MCF 10A (cell line): ENCODE measurements around the gene HABP4. TPM values are rescaled to one million over a fixed set of nuclear protein-coding genes. Genes with fewer than 3 reads are reported as not detected.

Experiments
- BruUV-seq: library from RNA; stranded (reverse); fragments of 400-500 nt; replicated peaks from 2 replicates; lab custom pipeline; 2021; lab: Mats Ljungman, UMichigan
- CTCF ChIA-PET: fragments of 300-600 bp; sonication (Branson Sonifier 250); formaldehyde crosslinking; extraction: SDS; loops from one replicate; lab custom pipeline; 2021; ENCODE audit warnings: antibody characterized with exemption, inconsistent platforms; lab: Yijun Ruan, JAX
- POLR2A ChIA-PET: fragments of 300-600, 350-650 bp; sonication (Branson Sonifier 250); formaldehyde crosslinking; extraction: SDS; loops from one replicate; lab custom pipeline; 2020; ENCODE audit warnings: antibody characterized with exemption, inconsistent platforms; lab: Yijun Ruan, JAX
- DNase-seq: peaks from one replicate; pipeline ENCODE4 v3.0.0-alpha.2; 2018; ENCODE audit not compliant: unreplicated experiment
- H3K27ac Mint-ChIP-seq: one replicate; pipeline ENCODE4 v1.8.0; 2022; ENCODE audit warnings: mild to moderate bottlenecking, low read depth, mixed read lengths; ENCODE audit not compliant: unreplicated experiment
- H3K27me3 Mint-ChIP-seq: one replicate; pipeline ENCODE4 v1.8.0; 2022; ENCODE audit warnings: mixed read lengths; ENCODE audit not compliant: insufficient read depth, unreplicated experiment
- H3K36me3 Mint-ChIP-seq: one replicate; pipeline ENCODE4 v1.8.0; 2022; ENCODE audit warnings: mild to moderate bottlenecking, moderate library complexity, mixed read lengths; ENCODE audit not compliant: insufficient read depth, unreplicated experiment
- H3K4me1 Mint-ChIP-seq: one replicate; pipeline ENCODE4 v1.8.0; 2022; ENCODE audit warnings: mixed read lengths; ENCODE audit not compliant: insufficient read depth, unreplicated experiment
- H3K4me3 Mint-ChIP-seq: one replicate; pipeline ENCODE4 v1.8.0; 2022; ENCODE audit warnings: mild to moderate bottlenecking, moderate library complexity, mixed read lengths; ENCODE audit not compliant: unreplicated experiment
- H3K9me3 Mint-ChIP-seq: one replicate; pipeline ENCODE4 v1.8.0; 2022; ENCODE audit warnings: mixed read lengths; ENCODE audit not compliant: unreplicated experiment
- intact Hi-C: fragments of 100-400 bp; cut with micrococcal nuclease; formaldehyde crosslinking; loops from 2 replicates; pipeline ENCODE4 v1.14.1; 2022
- total RNA-seq: library from RNA; stranded (reverse); gene quantifications from 2 replicates; pipeline ENCODE4 v1.2.3, GENCODE V29; 2022
- TF ChIP-seq, protein P1 (sequence below): fragments of 200-600 bp; IDR thresholded peaks from one replicate; pipeline ENCODE4 v1.8.0; 2022; ENCODE audit warnings: antibody characterized with exemption, mild to moderate bottlenecking; ENCODE audit not compliant: unreplicated experiment

Gene HABP4
- total RNA-seq, 1 experiment from 2014 or later = 4.3 TPM

DNA sequence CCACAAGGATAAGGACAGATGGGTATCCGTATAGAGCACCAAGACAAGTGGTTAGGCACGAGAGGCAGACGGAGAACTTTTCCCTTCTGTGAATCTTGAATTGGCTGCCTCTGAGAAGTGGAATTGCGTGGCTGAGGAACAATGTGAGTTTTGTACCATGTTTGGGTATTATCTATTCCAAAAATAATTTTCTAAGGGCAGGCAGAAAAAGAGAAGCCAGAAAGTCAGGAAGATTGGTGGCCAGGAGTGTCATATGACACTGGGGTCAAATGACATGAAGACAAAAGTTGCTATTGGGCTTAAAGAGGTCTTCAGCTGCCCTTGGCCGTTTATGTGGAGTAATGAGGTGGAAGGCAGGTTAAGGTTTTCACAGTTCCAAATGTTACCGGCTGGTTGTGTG lies 14.5 kb downstream of the HABP4 start:
- no TSS peak for BruUV-seq
- Mint-ChIP-seq H3K9me3 (no peaks in the 10 kb centered on the region), H3K36me3 (peaks cover 10% of the 10 kb centered on the region), H3K4me1 (no peaks in the 10 kb centered on the region), H3K27me3 (no peaks in the 10 kb centered on the region), H3K27ac (no peak overlapping the region), H3K4me3 (no peak overlapping the region)
- ChIA-PET CTCF (no interaction called here), POLR2A (no interaction called here)
- DNase-seq = no peak
- intact Hi-C loops = no loop called here
- TF ChIP-seq, protein P1, sequence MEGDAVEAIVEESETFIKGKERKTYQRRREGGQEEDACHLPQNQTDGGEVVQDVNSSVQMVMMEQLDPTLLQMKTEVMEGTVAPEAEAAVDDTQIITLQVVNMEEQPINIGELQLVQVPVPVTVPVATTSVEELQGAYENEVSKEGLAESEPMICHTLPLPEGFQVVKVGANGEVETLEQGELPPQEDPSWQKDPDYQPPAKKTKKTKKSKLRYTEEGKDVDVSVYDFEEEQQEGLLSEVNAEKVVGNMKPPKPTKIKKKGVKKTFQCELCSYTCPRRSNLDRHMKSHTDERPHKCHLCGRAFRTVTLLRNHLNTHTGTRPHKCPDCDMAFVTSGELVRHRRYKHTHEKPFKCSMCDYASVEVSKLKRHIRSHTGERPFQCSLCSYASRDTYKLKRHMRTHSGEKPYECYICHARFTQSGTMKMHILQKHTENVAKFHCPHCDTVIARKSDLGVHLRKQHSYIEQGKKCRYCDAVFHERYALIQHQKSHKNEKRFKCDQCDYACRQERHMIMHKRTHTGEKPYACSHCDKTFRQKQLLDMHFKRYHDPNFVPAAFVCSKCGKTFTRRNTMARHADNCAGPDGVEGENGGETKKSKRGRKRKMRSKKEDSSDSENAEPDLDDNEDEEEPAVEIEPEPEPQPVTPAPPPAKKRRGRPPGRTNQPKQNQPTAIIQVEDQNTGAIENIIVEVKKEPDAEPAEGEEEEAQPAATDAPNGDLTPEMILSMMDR = no peak

DNA sequence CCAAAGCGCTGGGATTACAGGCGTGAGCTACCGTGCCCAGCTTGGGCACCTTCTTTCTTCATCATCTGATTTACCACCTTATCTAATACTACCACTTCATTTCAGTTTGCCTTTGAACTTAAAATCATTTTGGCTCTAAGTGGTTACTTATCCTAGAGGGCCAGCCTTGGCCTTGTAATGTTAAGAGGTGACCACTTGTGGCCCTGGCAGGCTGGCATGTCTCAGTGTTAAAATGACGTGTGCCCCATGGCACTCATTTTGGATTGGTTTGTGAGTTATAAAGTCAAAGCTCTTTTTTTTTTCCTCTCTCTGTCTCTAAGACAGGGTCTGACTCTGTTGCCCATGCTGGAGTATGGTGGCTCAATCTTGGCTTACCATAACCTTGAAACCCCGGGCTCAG lies 17.8 kb downstream of the HABP4 start:
- BruUV-seq = no TSS peak
- no peak overlapping the region for H3K4me3 Mint-ChIP-seq

DNA sequence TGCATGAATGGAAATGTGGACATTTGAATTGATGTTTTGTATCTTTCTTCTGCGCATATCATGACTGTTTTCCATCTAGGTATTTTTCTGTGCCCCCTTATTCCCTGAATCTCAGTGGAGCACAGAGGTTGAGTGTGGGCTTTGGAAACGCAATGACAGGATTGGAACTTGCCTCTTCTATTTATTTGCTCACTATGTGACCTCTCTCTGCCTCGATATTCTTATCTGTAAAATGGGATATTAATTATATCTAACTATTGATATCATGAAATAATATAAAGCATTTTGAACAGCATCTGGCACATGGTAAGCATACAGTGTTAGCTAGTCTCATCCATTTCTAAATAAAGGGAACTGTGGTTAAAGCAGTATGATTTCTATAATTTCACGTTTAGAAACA lies 26.0 kb downstream of the HABP4 start:
- H3K4me3 Mint-ChIP-seq = no peak overlapping the region
- ChIA-PET CTCF (no interaction called here), POLR2A (interaction anchor here (1.2 kb wide), 1 partner anchor 27 kb away, joined by 3 read pairs; no protein-coding TSS in a partner anchor)
- TF ChIP-seq, protein P1 = no peak
- no peak for DNase-seq
- H3K27ac Mint-ChIP-seq = no peak overlapping the region
- intact Hi-C loops = no loop called here
- H3K4me1 Mint-ChIP-seq = peaks cover 5% of the 10 kb centered on the region
- H3K9me3 Mint-ChIP-seq = no peaks in the 10 kb centered on the region
- H3K36me3 Mint-ChIP-seq = peaks cover 6% of the 10 kb centered on the region
- no peaks in the 10 kb centered on the region for H3K27me3 Mint-ChIP-seq
- BruUV-seq = no TSS peak

More for the DNA sequence above, 17.8 kb downstream of the HABP4 start:
- no peaks in the 10 kb centered on the region for H3K9me3 Mint-ChIP-seq
- no peak overlapping the region for H3K27ac Mint-ChIP-seq
- POLR2A ChIA-PET = no interaction called here
- TF ChIP-seq, protein P1 = no peak
- H3K36me3 Mint-ChIP-seq = peaks cover 10% of the 10 kb centered on the region
- DNase-seq = no peak
- CTCF ChIA-PET = interaction anchor here (1.1 kb wide), 1 partner anchor 15 kb away, joined by 4 read pairs; no protein-coding TSS in a partner anchor
- H3K27me3 Mint-ChIP-seq = no peaks in the 10 kb centered on the region
- H3K4me1 Mint-ChIP-seq = no peaks in the 10 kb centered on the region
- intact Hi-C loops = no loop called here

DNA sequence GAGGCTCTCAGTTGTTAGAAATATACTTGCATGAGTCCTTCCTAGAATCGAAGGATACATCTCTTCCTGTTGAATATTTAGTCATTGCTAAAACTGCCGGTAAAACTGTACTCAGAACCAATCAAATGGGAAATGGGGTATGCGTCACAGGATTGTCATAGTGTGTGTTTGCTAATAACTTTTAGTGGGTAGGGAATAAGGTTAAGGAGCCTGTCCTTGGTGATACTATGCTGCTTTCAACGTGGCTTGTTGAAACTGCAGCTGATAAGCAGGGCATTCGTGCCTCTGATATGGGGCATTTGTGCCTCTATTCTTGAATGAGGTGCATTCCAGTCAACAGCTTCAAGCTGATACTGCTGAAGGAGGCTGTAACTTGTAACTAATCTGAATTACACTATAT lies 26.6 kb downstream of the HABP4 start:
- no peaks in the 10 kb centered on the region for H3K27me3 Mint-ChIP-seq
- CTCF ChIA-PET = no interaction called here
- no peaks in the 10 kb centered on the region for H3K9me3 Mint-ChIP-seq
- BruUV-seq = no TSS peak
- no peak for DNase-seq
- intact Hi-C loops = no loop called here
- TF ChIP-seq, protein P1 = no peak
- peaks cover 6% of the 10 kb centered on the region for H3K36me3 Mint-ChIP-seq
- no peak overlapping the region for H3K4me3 Mint-ChIP-seq
- H3K27ac Mint-ChIP-seq = no peak overlapping the region
- POLR2A ChIA-PET = interaction anchor here (0.6 to 1.2 kb wide), 3 partner anchors 25 to 63 kb away, joined by 3 read pairs; no protein-coding TSS in a partner anchor
- H3K4me1 Mint-ChIP-seq = peaks cover 5% of the 10 kb centered on the region
